HG03520 (cell line): ENCODE data around the gene GAL3ST1.
"Not testable (repeated sequence)": the region's sequence is repeated elsewhere in the genome, so short reads cannot be mapped to it uniquely, and the experiment has no call there.

Experiments
- ATAC-seq: cut with Tn5 transposase; IDR thresholded peaks from one replicate; pipeline ENCODE4 v1.9.1; 2021; ENCODE audit warnings: mild to moderate bottlenecking, moderate library complexity; ENCODE audit not compliant: unreplicated experiment

GAL3ST1 gene

DNA sequence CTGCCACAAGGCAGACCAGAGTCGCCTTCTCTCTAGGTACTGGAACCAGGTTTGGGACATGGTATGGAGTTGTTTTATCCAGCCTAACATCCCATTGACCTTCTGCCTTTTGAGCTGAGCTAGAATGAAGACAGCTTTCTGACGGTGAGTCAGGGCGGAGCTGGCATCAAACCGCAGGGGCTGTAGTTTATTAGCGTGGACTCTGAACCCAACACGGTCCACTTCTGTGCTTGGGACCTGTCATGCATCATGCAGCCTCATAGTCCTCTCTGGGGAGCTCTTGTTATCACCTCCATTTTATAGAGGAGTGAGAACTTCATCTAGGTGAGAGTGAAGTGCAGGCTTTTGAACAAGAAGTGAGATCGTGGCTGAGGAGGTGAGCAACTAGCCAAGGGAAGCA, 8.3 kb downstream of the GAL3ST1 start:
- no peak for ATAC-seq

DNA sequence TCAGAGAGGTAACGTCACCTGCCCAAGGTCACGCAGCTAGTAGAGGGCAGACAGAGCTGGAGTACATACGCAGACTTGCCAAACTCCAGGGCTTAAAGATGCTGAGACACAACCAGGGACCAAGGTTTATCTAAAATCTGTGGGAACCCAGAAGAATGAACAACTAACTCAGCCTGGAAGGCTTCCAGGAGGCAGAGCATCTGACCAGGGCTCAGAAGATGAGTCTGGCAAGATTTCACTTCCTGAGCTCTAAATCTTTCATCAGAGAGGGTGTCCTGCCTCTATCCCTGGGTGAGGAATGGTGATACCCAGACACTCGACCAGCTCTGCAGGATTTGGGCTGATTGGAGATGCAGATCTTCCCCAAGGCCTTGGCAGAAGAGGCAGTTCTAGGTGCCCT, 9.1 kb downstream of the GAL3ST1 start:
- no peak for ATAC-seq

DNA sequence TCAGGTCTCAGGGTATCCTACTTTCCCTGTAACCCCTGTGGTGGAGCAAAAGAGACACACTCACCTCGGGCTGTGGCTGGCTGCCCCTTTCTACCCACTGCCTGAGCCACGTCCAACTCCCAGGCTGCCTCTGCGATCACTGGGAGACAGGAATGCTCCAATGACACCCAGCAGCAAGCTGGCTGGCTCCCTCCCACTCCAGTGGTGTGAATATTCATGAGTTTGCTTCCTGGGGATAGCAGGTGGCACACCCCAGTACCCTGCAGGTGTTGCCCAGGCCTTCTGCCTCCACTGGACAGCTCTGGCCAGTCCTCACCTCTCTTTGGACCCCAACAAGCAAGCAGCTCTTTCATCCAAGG, 9.7 kb downstream of the GAL3ST1 start:
- no peak for ATAC-seq

DNA sequence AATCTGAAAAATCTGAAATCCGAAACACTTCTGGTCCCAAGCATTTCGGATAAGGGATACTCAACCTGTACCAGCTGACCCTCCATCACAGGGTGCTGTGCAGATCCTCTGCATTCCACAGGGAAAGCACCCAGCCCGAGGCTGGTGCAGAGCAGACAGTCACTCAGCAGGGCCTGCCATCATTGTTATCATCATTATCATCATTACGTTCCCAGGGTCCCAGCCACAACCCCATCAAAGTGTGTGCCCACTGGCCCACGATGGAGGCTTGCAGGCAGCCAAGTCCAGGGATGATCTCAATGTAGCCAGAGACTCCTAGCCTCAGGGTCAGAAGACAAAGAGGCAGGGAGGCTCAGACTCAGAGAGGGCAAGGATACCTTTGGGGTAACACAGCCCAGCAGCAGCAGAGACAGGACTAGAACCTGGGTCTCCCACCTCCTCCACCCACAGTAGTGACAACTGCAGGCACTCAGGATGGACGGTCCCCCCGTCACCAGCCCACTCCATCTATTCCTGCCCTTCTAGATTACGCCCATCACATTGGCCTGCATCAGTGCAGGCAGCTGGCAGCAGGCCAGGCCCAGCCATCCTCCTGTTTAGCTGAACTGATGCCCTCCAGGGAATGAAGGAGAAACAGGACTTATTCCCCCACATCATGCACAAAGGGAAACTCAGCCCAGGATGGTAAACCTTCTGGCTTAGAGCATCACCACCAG, 10.3 kb downstream of the GAL3ST1 start:
- no peak for ATAC-seq

DNA sequence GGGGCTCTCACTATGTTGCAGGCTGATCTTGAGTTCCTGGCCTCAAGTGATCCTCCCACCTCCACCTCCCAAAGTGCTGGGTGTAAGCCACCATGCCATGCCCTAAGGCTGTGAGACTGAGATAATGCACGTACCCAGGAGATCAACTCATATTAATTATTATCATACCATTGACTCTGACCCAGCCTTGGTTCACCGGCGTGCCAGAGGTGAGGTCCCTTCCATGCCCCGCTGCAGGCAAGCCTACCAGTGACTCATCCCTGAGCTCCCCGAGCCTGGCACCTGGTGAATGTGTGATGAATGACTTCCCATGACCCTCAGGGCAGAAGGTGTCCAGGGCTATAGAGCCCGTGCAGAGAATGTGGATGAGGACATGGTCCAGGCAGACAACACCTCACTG, 12.1 kb downstream of the GAL3ST1 start:
- no peak for ATAC-seq

DNA sequence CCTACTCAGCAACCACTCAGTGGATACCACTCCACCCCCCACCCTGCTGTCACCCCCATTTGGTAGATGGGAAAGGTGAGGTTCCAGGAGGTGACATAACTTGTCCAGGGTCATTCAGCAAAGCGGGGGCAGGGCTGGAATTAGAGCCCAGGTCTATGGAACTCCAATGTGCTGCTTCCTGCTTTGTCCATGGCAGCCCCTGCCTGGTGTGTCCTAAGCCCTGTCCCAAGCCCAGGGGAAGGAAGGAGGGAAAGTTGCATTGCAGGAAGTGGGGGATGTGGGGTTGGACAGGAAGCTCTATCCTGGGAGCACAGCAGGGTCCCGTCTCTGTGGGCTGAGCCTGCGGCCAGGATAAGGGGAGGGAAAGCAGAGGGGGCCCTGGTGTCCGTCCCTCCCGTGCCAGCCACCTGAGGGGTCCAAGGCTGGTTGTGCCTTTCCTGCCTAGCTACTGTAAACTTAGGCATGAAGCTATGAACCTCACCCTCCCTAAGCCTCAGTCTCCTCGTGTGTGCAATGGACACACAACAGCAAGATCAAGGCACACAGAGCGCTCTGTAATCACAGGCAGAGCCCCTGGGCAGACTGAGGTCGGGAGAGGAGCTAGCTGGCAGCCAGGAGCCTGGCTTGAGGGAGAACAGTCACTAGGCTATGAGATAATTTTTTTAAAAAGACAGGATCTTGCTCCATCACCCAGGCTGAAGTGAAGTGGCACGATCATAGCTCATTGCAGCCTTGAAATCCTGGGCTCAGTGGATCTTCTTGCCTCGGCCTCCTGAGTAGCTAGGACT, 12.9 kb downstream of the GAL3ST1 start:
- ATAC-seq, result no peak

DNA sequence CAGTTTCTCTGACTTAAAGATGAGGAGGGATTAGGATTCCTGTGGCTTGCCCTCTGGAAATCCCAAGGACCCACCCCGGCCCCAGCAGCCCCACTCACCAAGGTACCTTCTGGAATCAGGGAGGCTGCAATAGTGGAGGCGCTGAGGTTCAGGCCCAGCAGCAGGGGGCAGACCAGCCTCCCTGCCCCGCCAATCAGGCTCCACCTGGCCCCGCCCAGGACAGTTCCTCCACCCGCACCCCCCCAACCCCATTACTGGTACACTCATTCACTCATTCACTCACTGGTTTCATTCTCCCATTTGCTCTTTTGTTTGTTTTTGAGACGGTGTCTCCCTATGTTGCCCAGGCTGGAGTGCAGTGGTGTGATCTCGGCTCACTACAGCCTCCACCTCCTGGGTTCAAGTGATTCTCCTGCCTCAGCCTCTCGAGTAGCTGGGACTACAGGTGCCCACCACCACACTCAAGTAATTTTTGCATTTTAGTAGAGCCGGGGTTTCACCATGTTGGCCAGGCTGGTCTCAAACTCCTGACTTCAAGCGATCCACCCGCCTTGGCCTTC, 13.7 kb downstream of the GAL3ST1 start:
- ATAC-seq, result not testable (repeated sequence)

DNA sequence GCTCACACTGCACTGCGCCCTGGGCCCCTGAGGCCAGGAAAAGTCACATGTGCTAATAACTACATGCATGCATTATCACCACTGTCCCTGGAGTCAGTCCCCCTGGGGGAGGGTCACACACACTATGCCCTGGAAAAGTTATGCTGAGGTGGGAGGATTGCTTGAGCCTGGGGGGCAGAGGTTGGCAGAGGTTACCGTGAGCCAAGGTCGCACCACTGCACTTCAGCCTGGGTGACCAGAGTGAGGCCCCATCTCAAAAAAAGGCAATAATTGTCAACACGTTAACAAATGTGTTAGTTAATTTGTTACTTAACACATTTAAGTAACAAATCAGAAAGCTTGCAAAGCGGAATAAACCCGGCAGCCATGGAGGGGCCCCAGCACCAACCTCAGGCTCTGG, 14.6 kb downstream of the GAL3ST1 start:
- ATAC-seq, result no peak

DNA sequence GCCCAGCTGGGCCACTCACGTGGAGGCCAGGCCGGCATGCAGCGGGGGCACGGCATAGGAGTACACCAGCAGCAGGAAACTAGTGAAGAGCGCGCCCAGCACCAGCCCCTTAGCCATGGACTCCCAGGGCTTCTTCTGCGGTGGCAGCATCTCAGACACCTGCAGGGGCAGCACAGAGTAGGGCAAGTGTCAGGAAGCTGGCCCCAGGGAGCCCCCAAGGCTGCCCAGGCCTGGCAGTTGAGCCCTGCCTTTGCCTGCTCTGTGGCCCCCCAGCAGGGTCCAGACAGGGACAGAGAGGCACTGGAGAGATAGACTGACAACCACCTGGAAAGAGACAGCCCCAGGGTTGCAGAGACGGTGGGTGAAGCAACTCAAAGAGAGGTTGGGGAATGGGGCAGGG, 17.2 kb downstream of the GAL3ST1 start:
- no peak for ATAC-seq

DNA sequence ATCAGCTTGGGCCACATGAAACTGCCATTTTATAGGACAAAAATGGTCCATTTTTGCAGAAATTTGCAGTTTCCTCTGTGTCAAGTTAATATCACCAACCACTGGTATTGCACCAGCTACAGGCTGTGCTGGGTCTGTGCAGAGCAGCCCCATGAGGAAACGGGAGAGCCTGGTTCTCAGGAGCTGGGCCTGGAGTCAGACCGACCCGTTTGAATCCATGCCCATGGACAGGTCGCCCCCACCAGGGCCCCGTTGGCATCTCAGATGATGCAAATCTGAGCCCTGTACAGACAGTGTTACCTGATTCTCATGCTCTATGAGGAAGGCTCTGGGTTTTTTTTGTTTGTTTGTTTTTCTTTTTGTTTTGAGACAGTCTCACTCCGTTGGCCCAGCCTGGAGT, 18.1 kb downstream of the GAL3ST1 start:
- ATAC-seq, result no peak

DNA sequence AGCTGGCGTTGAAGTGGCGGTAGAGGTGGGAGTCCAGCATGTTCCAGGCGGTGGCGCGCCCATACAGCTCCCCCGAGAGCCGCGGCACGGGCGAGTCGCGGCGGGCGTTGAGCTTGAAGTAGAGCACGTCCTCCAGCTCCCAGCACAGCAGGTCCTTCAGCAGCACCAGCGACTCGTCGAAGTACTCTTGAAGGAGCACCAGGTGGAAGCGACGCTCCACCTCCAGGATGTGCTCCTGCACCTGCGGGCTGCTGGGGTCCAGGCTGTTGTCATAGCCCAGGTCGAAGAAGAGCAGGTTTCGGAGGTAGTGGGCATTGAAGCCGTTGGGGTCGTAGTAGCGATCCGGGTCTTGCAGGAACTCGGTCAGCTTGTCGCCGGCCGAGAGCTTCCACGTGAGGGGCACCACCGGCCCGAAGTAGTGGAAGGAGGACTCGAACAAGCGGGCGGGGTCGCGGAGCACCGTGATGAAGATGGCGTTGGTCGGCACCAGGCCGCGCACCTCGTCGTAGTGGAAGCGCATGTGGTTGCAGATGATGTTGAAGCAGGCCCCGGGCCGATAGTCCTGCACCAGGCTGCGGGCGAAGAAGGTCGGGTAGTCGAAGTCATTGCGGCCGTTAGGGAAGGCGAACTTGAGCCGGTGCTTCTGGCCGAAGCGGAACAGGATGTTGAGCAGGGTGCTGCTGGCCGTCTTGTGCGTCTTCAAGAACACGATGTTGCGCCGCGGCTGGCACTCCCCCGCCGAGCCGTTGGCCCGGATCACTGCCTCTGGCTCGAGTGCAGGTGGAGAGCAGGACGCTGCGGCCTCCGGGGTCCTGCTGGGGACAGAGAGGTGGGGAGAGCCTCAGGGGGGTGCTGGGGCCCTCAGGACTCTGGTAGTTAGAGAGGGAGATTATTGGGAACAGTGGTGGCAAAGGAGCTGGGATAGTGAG, 18.9 kb downstream of the GAL3ST1 start:
- ATAC-seq, result no peak

DNA sequence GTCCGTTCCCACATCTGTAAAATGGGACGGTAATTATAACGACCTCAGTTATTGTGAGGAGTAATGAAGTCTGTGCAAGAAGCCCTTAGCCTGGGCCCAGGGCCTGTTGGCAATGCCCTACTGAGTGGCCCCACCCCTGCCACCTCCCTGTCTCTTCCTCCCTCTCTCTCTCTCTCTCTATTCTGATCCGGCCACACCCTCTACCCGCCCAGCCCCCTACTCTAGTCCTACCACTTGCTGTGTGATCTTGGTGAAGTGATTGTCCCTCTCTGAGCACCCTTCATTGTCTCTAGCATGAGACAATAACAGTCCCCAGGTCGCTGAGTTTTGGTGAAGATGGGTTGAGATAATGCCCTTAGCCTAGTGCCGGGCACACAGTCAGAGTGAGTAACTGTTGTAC, 20.5 kb downstream of the GAL3ST1 start:
- ATAC-seq, result no peak

DNA sequence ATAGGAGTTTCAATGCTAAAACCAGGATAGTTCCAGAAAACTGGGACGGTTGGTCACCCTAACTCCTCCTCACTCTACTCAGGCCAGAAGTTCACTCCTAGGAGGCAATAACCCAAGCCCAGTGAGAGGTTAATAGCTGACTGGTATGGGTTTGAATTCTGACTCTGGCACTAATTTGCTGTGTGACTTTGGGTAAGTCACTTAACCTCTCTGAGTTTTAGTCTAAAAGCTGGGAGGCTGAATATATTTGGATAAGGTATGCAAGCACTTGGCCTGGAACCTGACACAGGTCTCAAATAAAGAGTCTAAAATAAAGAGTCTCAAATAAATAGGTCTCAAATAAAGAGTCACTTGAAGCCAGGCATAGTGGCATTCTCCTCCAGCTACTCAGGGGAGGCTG, 21.7 kb downstream of the GAL3ST1 start:
- ATAC-seq, result no peak

DNA sequence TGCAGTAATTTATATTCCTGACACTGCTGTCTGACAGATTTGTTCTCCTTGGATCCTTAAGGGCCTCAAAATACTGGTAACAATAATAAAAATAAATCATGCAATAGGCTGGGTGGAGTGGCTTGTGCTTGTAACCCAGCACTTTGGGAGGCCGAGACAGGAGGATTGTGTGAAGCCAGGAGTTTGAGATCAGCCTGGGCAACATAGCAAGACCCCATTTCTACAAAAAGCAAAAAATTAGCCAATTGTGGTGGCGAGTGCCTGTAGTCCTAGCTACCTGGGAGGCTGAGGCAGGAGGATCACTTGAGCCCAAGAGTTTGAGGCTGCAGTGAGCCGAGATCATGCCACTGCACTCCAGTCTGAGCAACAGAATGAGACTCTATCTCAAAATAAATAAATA, 22.7 kb downstream of the GAL3ST1 start:
- not testable (repeated sequence) for ATAC-seq

DNA sequence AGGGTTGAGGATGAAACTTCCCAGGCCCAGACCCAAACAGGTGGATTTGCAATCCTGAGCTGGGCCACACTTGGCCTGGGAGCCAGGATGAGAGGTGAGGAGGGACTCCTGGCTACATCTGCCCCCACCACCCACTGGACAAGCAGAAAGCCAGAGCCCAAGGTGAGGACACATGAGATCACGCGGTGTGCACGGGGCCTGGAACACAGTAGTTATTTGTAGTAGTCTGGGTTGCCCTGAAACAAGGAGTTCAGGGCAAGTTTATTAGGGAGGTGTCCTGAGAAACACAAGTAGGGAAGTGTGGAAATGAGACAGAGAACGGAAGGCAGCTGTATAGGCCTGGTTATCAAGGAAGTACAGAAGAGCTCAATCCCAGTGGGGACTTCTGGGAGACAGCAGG, 27.3 kb downstream of the GAL3ST1 start:
- ATAC-seq, result no peak

DNA sequence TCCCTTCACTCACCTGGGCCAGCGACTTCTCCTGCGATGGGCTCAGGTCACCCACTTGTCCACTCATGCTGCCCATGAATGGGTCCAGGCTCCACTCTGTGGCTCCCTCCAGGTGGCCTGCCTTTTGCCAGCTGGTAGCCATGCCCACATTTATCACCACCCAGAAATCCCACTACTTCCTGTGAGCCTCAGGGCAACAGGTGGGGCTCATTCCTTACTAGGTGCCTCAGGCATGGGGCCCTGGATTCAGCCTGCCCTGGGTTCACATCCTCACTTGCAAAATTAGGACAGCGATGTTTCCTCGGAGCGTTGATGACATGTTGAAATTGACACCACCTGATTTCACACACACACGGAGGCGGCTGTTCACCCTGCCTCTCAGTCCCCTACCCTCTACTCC, 27.8 kb downstream of the GAL3ST1 start, which contains the start of gene SEC14L6:
SEC14L6 (minus strand) TSS at position 126 of the 400 bp plus-strand sequence; CDS start at position 67, 59 bp downstream.
- ATAC-seq, result no peak

DNA sequence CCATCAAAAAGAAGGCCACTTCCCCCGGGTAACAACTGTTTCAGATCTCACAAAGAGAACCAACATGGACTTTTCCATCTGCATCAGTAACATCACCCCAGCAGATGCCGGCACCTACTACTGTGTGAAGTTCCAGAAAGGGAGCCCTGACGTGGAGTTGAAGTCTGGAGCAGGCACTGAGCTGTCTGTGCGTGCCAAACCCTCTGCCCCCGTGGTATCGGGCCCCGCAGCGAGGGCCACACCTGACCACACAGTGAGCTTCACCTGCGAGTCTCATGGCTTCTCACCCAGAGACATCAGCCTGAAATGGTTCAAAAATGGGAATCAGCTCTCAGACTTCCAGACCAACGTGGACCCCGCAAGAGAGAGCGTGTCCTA, 31.7 kb downstream of the GAL3ST1 start:
- no peak for ATAC-seq

DNA sequence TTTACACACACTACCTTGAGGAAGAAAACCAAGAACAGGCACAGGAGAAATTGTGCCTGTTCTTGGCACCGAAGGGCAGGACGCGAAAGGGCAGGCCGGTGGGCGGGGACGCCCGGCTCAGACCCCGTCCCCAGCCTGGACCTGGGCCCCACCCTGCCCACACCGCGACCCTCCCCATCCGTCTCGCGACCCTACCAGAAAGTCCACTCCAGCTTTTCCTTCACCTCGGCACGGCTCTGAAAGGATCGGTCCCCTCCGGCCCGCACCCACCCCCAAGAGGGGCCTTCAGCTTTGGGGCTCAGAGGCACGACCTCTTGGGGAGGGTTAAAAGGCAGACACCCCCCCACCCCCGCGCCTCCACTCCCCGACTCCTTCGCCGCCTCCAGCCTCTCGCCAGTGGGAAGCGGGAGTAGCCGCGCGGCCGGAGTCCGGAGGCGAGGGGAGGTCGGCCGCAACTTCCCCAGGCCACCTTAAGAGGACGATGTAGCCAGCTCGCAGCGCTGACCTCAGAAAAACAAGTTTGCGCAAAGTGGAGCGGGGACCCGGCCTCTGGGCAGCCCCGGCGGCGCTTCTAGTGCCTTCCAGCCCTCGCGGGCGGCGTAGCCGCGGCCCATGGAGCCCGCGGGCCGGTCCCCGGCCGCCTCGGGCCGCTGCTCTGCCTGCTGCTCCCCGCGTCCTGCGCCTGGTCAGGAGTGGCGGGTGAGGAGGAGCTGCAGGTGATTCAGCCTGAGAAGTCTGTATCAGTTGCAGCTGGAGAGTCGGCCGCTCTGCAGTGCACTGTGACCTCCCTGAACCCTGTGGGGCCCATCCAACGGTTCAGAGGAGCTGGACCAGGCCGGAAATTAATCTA, 32.3 kb downstream of the GAL3ST1 start:
- ATAC-seq, result no peak

DNA sequence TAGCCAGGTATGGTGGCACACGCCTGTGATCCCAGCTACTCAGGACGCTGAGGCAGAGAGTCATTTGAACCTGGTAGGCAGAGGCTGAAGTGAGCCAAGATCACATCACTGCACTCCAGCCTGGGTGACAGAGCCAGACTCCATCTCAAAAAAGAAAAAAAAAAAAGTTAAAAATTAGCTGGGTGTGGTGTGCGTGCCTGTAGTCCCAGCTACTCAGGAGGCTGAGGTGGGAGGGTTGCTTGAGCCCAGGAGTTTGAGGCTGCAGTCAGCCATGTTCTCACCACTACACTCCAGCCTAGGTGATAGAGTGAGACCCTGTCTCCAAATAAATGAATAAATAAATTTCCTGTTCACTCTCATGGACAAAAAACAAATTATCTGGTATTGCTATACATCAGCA, 33.0 kb downstream of the GAL3ST1 start:
- ATAC-seq, result not testable (repeated sequence)

DNA sequence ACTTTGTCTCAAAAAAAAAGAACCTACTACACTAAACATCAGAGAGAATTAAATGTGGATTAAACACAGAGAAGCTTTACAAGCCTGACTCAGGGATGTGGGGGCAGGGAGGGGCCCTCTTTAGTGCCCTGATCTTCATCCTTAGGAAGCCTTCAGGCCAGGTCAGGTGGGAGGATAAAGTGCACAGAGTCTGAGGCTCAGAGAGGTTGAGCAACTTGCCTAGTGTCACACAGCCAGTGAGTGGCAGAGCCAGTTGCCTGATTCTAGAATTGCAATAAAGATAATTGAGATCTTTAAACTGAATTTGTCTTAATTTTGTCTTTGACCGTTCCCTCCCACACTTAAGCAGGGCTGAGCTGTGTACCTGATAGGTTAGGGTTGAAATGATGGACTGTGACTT, 35.1 kb downstream of the GAL3ST1 start:
- ATAC-seq, result no peak
